SK-N-MC (cell line): ENCODE data around the gene GAGE13.
"Not testable (repeated sequence)": the region's sequence is repeated elsewhere in the genome, so short reads cannot be mapped to it uniquely, and the experiment has no call there.

ENCODE experiments used
- DNase-seq: peaks from one replicate; pipeline ENCODE4 v3.0.0-alpha.2; 2011; ENCODE audit warnings: low read depth, low spot score
- H3K27ac ChIP-seq: fragments of 200-600 bp; sonication (generic); 2 replicates; pipeline ENCODE4 v1.5.1; 2016; ENCODE audit warnings: mixed run types
- H3K36me3 ChIP-seq: fragments of 200-600 bp; sonication (generic); 2 replicates; pipeline ENCODE4 v1.6.1; 2017; ENCODE audit warnings: antibody characterized with exemption, low read length, mixed read lengths; ENCODE audit not compliant: insufficient read depth
- H3K4me3 ChIP-seq: fragments of 200-600 bp; sonication (generic); 2 replicates; pipeline ENCODE4 v1.5.1; 2016
- H3K9ac ChIP-seq: fragments of 200-600 bp; sonication (generic); 2 replicates; pipeline ENCODE4 v1.8.0; 2017; ENCODE audit warnings: mixed run types, mixed read lengths; ENCODE audit not compliant: insufficient read length
- H3K9me3 ChIP-seq: fragments of 200-600 bp; sonication (generic); 2 replicates; pipeline ENCODE4 v1.6.1; 2017; ENCODE audit warnings: low read depth, mild to moderate bottlenecking, antibody characterized with exemption, low read length, moderate library complexity, mixed read lengths
- EZH2 ChIP-seq: fragments of 200-600 bp; sonication (generic); IDR thresholded peaks from one replicate; pipeline ENCODE4 v1.6.1; 2017; ENCODE audit warnings: antibody characterized with exemption
- FOXP2 ChIP-seq: optimal IDR thresholded peaks from 2 replicates; pipeline ENCODE3; 2011; ENCODE audit warnings: mild to moderate bottlenecking, moderate library complexity; ENCODE audit not compliant: insufficient read depth; ENCODE audit errors: extremely low read length, control extremely low read depth
- POLR2AphosphoS5 ChIP-seq: IDR thresholded peaks from 2 replicates; pipeline ENCODE4 v1.6.1; 2012; ENCODE audit warnings: mild to moderate bottlenecking, low read depth, low read length, borderline replicate concordance

GAGE13 gene, protein sequence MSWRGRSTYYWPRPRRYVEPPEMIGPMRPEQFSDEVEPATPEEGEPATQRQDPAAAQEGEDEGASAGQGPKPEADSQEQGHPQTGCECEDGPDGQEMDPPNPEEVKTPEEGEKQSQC

DNA sequence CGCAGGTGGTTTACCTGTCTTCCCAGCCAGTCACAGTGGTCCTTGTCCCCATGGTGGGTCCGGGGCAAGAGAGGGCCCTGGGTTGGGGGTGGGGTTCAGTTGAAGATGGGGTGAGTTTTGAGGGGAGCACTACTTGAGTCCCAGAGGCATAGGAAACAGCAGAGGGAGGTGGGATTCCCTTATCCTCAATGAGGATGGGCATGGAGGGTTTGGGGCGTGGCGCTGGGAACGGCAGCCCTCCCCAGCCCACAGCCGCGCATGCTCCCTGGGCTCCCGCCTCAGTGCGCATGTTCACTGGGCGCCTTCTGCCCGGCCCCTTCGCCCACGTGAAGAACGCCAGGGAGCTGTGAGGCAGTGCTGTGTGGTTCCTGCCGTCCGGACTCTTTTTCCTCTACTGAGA, at the start of gene GAGE13:
TSS of gene GAGE13 (plus strand) at position 301 of the 400 bp plus-strand sequence. CDS start 1,156 bp downstream, outside the sequence.
- H3K9me3 ChIP-seq, H3K36me3 ChIP-seq, DNase-seq, H3K27ac ChIP-seq, H3K4me3 ChIP-seq, H3K9ac ChIP-seq: not testable (repeated sequence)

DNA sequence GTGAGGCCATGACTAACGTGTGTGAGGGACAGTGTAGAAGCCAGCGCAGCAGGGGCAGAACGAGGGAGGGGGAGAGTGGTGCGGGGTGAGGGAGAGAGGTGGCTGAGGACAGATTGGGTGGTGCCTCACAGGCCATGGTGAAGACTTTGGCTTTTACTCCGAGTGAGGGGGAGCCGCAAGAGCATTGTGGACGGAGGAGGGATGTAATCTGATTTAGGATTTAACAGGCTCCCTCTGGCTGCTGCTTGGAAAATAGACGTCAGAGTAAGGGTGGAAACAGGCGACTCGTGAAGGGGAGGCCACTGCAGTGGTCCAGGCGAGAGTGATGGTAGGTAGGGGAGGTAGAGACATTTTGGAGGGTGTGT, 48.8 kb upstream of the GAGE13 start:
- Histone ChIP-seq H3K36me3 (no peaks in the 10 kb centered on the region), H3K9ac (no peak overlapping the region), H3K27ac (no peak overlapping the region), H3K9me3 (no peaks in the 10 kb centered on the region), H3K4me3 (no peak overlapping the region)
- TF ChIP-seq POLR2AphosphoS5: no peak
- no peak for TF ChIP-seq FOXP2
- no peak for TF ChIP-seq EZH2
- no peak for DNase-seq

DNA sequence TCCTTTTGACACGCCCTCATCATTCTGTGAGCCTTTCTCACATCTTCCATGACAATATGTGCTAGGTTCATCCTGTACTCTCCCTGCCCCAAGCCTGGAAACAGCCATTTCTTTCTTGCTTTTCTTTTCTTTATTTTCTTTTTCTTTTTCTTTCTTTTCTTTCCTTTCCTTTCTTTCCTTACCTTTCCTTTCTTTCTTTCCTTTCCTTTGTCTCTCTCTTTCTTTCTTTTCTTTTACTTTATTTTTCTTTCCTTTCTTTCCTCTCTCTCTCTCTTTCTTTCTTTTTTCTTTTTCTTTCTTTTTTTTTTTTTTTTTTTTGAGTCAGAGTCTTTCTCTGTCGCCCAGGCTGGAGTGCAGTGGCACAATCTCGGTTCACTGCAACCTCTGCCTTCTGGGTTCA, 47.2 kb upstream of the GAGE13 start:
- no peak overlapping the region for H3K27ac ChIP-seq
- no peaks in the 10 kb centered on the region for H3K9me3 ChIP-seq
- no peak for TF ChIP-seq EZH2
- no peaks in the 10 kb centered on the region for H3K36me3 ChIP-seq
- DNase-seq: no peak
- no peak overlapping the region for H3K9ac ChIP-seq
- H3K4me3 ChIP-seq: no peak overlapping the region

DNA sequence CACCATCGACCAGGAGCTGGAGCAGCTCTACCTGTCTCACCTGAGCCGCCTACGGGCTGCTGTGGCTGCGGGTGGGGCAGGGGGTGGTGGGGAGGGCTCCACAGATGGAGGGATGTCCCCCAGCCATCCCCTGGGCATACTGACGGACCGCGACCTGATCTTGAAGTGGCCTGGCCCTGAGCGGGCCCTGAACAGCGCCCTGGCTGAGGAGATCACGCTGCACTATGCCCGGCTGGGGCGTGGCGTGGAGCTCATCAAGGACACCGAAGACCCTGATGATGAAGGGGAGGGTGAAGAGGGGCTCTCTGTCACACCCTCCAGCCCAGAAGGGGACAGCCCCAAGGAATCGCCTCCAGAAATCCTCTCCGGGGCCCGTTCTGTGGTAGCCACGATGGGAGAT, 45.2 kb upstream of the GAGE13 start:
- TF ChIP-seq POLR2AphosphoS5 (no peak), FOXP2 (no peak), EZH2 (no peak)
- Histone ChIP-seq H3K9me3 (no peaks in the 10 kb centered on the region), H3K9ac (no peak overlapping the region), H3K27ac (no peak overlapping the region), H3K4me3 (no peak overlapping the region), H3K36me3 (no peaks in the 10 kb centered on the region)
- no peak for DNase-seq

DNA sequence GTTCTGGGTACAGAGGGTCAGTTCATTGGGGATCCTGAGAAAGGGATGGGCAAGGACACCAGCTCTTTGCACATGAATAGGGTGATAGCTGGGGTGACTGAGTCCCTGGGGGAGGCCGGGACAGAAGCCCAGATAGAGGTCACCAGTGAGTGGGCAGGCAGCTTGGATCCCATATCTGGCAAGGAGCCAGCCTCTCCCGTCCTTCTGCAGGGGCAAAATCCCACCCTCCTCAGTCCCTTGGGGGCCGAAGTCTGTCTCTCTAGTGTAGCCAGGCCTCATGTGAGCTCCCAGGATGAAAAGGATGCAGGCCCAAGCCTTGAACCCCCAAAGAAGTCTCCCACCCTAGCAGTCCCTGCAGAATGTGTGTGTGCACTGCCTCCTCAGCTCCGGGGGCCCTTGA, 44.8 kb upstream of the GAGE13 start:
- Histone ChIP-seq H3K27ac (no peak overlapping the region), H3K36me3 (no peaks in the 10 kb centered on the region), H3K9me3 (no peaks in the 10 kb centered on the region), H3K4me3 (no peak overlapping the region), H3K9ac (no peak overlapping the region)
- no peak for DNase-seq
- TF ChIP-seq EZH2: no peak
- no peak for TF ChIP-seq POLR2AphosphoS5
- TF ChIP-seq FOXP2: no peak

DNA sequence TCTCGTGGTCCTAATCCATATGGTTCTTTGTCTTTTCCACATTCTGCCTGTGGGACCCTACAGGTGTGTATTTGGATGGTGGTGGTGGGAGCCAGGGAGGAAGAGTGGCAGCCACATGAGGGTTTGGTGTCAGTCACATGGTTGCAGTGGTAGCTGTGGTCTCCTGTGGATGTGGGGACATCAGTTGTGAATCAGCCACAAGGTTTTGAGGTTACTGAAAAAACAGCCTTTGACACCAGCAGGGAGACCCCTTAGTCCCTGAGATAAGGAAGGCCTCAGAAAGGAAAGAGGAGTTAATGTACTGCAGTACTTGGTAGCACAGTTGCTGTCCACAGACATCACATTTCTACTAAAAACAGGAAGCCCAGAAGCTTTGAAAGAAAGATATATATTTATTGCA, 43.7 kb upstream of the GAGE13 start:
- Histone ChIP-seq H3K9me3 (no peaks in the 10 kb centered on the region), H3K27ac (no peak overlapping the region), H3K4me3 (no peak overlapping the region), H3K36me3 (no peaks in the 10 kb centered on the region), H3K9ac (no peak overlapping the region)
- TF ChIP-seq FOXP2 (no peak), POLR2AphosphoS5 (no peak), EZH2 (no peak)
- no peak for DNase-seq

DNA sequence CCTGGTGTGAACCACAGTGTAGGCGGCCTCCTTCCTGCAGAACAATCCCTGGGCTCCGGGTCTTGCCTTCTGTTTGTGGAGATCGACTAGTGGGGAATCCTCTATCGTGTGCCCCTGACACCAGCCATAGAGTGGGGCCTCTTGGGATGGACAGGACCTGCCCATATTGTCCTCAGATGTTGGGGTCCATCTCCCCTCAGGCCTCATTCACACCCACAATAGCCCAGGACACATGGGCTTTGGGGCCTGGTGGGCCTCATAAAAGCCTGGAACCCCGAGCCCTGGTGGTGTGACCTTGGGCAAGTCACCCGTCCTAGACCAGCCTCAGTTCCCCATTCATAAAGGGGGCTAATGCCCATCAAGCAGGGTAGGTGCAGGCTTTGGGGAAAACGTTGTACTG, 41.2 kb upstream of the GAGE13 start:
- Histone ChIP-seq H3K9ac (no peak overlapping the region), H3K27ac (no peak overlapping the region), H3K36me3 (no peaks in the 10 kb centered on the region), H3K4me3 (no peak overlapping the region), H3K9me3 (no peaks in the 10 kb centered on the region)
- TF ChIP-seq EZH2 (no peak), POLR2AphosphoS5 (no peak), FOXP2 (no peak)
- no peak for DNase-seq

DNA sequence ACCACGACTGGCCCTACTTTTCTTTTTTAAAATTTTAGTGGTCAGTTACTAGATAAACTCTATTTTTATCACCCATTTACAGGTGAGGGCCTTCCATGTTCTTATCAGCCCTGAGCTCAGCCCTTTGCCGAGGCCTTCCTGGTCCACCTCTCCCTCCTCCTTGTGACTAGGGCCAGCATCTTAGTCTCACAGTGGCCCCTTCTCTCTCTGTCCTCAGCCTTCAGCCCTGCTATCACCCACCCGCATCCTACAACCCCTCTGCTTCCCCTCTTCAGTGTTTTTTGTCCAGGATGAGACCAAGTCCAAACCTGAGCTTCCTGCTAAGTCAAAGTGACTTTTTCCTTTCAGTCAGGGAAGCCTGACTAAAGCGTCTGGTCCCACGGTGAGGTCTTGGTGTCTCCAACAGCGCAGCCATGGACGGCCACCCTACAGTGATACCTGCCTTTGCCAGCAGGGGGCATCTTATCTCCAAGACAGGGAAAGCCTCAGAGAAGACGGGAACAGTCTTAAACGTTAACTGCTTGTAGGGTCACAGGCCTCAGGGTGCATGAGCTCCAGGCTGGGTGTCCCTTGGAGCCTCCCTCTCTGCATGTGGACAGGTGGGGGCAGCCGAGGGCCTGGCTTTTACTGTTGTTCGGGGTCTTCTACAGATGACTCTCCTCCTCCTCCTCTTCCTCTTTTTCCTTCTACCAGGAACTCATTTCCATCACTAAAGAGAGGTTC, 39.6 kb upstream of the GAGE13 start:
- peak; percentile 2 for DNase-seq
- Histone ChIP-seq H3K27ac (no peak overlapping the region), H3K9me3 (no peaks in the 10 kb centered on the region), H3K4me3 (no peak overlapping the region), H3K9ac (no peak overlapping the region), H3K36me3 (no peaks in the 10 kb centered on the region)
- TF ChIP-seq FOXP2 (no peak), EZH2 (no peak), POLR2AphosphoS5 (no peak)

DNA sequence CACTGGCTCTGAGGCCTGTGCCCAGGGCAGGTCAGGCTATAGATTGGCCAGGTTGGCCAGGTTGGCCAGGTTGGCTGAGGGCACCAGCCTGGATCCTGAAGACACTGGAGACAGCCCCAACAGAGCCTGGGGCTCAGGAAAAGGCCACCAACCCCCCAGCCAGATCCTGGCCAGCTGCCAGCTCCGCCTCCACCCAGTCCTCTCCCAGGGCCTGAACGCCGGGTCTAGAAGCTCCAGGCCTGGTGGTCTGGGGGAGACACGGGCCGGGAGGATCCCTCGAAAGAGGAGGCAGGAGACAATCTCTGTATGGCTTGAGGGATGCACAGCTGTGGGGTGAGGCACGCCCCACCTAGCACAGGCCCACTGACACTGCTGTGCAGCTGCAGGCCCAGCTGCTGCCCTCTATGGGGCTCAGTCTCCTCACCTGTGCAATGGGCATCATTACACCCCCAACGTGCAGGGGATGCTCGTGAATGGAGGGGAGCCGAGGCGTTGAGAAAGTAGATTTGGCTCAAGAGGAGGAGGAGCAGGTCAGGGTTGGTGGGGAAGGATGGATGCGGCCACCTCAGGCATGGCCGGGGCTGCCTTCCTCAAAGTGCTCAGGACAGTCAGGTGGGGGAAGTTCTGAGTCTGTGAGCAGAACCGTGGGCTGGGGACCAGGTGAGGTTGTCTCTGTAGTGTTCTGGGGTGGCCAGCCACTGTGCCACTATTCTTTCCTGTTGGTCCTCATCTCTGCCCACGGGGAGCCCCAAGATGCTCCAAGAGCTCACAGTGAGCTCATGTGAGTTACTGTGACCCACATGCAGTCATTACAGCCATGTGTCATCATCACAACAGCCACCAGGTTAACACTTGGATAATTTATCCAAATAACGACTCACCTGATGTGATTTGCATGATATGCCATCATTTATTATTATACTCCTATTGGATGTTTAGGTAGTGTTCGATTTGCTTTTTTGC, 38.7 kb upstream of the GAGE13 start:
- TF ChIP-seq EZH2 (no peak), FOXP2 (no peak), POLR2AphosphoS5 (no peak)
- no peak for DNase-seq
- Histone ChIP-seq H3K27ac (no peak overlapping the region), H3K36me3 (no peaks in the 10 kb centered on the region), H3K9me3 (no peaks in the 10 kb centered on the region), H3K9ac (no peak overlapping the region), H3K4me3 (no peak overlapping the region)

DNA sequence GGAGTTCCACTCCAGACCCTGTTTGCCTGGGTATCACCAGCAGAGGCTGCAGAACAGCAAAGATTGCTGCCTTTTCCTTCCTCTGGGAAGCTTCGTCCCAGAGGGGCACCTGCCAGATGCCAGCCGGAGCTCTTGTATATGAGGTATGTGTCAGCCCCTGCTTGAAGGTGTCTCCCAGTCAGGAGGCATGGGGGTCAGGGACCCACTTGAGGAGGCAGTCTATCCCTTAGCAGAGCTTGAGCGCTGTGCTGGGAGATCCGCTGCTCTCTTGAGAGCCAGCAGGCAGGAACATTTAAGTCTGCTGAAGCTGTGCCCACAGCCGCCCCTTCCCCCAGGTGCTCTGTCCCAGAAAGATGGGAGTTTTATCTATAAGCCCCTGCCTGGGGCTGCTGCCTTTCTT, 32.1 kb upstream of the GAGE13 start:
- not testable (repeated sequence) for H3K4me3 ChIP-seq, H3K27ac ChIP-seq, DNase-seq, H3K9ac ChIP-seq, H3K36me3 ChIP-seq, H3K9me3 ChIP-seq
